ENCODE data around the gene LCT. TPM values are rescaled to one million over a fixed set of nuclear protein-coding genes. Genes with fewer than 3 reads are reported as not detected.

The LCT gene
- total RNA-seq, 1 experiment from 2014 or later, result not detected

DNA sequence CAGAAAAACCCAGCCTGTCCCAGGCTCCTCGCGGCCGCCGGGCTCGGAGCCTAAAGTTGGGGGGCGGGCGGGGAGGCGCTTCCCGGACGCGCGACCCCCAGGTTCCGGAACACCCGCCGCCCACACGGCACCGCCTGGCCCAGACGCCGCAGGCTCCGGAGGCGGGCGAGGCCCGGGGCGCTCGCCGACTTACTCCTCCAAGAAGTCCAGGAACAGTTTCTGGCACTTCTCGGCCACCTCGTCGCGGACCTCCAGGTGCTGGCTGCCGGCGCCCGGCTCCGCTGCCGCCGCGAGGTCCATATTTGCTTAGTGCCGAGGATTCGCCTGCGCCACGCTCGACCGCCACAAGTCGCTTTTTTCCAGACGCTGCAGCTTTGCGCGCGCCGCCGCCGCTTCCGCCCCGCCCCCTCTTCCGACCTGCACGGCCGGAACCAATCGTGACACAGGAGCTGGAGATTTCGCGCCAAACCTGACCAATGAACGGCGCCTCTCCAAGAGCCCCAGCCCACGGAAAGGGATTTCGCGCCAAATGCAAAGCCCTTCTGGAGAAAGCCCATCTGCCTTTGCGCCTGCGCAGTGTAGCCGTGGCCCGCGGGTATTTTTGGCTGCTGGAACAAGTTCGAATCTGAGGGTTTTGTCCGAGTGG is 39.2 kb upstream of the LCT start, which contains the start of gene MCM6:
Gene MCM6 (minus strand): TSS at position 378 of the 646 bp plus-strand sequence. CDS start 78 bp downstream, at position 300.
- Histone ChIP-seq H3K9me2 (ENCODE audit: insufficient read depth) (no peaks in the 10 kb centered on the region), H4K20me1 (ENCODE audit: insufficient read depth) (no peaks in the 10 kb centered on the region; the same call in 1 of the 2 replicates), H3K4me2 (peak within 1 kb of the TSS; percentile 83), H3K36me3 (ENCODE audit: low read depth) (peaks cover 4% of the 10 kb centered on the region; the same call in 1 of the 2 replicates), H3K27me3 (ENCODE audit: insufficient read depth, low read depth) (no peaks in the 10 kb centered on the region), H3K79me2 (ENCODE audit: low read depth) (peaks cover 23% of the 10 kb centered on the region), H2AFZ (peak within 1 kb of the TSS; percentile 84), H3K4me3 (peak within 1 kb of the TSS; percentile 63), H3K27ac (peak within 1 kb of the TSS; percentile 19; the same call in 1 of the 2 replicates), H3K9me3 (ENCODE audit: insufficient read depth, low read depth) (no peaks in the 10 kb centered on the region), H3F3A (ENCODE audit: insufficient read depth, low read depth) (no peaks in the 10 kb centered on the region), H3K4me1 (replicated peaks; ENCODE audit: insufficient read depth) (peaks cover 18% of the 10 kb centered on the region; the same call in 1 of the 2 replicates)
- intact Hi-C loops (cut with micrococcal nuclease; ENCODE audit: unreplicated experiment), result loop anchor here (10.0 kb wide), 1 partner anchor 69 kb away; no protein-coding TSS in a partner anchor
- BruUV-seq (replicated peaks), result no TSS peak
- ChIA-PET POLR2A (ENCODE audit: unreplicated experiment) (interaction anchor here (0.6 to 1.0 kb wide), 3 partner anchors 135 to 824 kb away, joined by 3 to 11 read pairs (median 4); partner anchors contain the start of genes RAB3GAP1 and UBXN4), CTCF (interaction anchor here (0.6 kb wide), 1 partner anchor 37 kb away, joined by 5 read pairs; no protein-coding TSS in a partner anchor)
- DNase-seq, result peak; percentile 95 to 97
- TF ChIP-seq, protein P1, sequence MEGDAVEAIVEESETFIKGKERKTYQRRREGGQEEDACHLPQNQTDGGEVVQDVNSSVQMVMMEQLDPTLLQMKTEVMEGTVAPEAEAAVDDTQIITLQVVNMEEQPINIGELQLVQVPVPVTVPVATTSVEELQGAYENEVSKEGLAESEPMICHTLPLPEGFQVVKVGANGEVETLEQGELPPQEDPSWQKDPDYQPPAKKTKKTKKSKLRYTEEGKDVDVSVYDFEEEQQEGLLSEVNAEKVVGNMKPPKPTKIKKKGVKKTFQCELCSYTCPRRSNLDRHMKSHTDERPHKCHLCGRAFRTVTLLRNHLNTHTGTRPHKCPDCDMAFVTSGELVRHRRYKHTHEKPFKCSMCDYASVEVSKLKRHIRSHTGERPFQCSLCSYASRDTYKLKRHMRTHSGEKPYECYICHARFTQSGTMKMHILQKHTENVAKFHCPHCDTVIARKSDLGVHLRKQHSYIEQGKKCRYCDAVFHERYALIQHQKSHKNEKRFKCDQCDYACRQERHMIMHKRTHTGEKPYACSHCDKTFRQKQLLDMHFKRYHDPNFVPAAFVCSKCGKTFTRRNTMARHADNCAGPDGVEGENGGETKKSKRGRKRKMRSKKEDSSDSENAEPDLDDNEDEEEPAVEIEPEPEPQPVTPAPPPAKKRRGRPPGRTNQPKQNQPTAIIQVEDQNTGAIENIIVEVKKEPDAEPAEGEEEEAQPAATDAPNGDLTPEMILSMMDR (conservative IDR thresholded peaks at IDR 0.05), result no peak
- TF ChIP-seq EZH2 (IDR thresholded peaks at IDR 0.05; ENCODE audit: low read depth), result no peak

DNA sequence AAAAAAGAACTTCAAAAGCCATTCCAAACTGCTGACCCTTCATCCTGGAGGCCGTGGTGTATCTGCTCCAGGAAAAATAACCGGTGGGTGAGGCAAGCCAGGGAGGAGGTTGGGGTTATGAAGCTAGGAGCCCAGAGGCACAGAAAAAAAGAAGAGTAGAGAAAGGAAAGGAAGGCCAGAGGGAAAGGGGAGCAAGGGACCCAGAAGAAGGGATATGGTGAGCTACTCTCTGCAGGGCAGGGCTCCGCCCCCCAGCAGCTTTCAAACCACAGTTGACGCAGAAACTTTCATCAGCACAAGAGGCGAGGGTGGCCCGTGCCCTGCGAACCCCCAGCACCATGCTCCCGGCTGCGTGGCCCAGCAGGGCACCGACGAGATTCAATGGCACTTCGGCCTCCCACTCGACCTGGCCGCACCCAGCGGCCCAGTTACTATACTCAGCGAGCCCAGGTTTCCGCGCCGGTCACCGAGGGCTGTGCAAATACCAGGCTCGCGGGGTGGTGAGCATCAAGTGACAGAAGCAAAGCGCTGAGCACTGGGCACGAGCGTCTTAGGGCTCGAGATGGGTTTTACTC is 38.6 kb upstream of the LCT start:
- H3K4me1 ChIP-seq (replicated peaks; ENCODE audit: insufficient read depth), result peaks cover 18% of the 10 kb centered on the region; the same call in 1 of the 2 replicates
- peak overlapping the region; percentile 63 for H3K4me3 ChIP-seq
- H3K36me3 ChIP-seq (ENCODE audit: low read depth), result peaks cover 6% of the 10 kb centered on the region
- H2AFZ ChIP-seq, result peak overlapping the region; percentile 84
- CTCF ChIA-PET, result no interaction called here
- peaks cover 23% of the 10 kb centered on the region for H3K79me2 ChIP-seq (ENCODE audit: low read depth)
- H3K27ac ChIP-seq, result peak overlapping the region; percentile 19; the same call in 1 of the 2 replicates
- DNase-seq, result peak; percentile 45 to 54
- no peaks in the 10 kb centered on the region for H3K9me3 ChIP-seq (ENCODE audit: insufficient read depth, low read depth)
- no TSS peak for BruUV-seq (replicated peaks)
- no peaks in the 10 kb centered on the region for H3K9me2 ChIP-seq (ENCODE audit: insufficient read depth)
- intact Hi-C loops (cut with micrococcal nuclease; ENCODE audit: unreplicated experiment), result loop anchor here (10.0 kb wide), 1 partner anchor 69 kb away; no protein-coding TSS in a partner anchor
- peak overlapping the region; percentile 83 for H3K4me2 ChIP-seq
- H4K20me1 ChIP-seq (ENCODE audit: insufficient read depth), result no peaks in the 10 kb centered on the region; the same call in 1 of the 2 replicates
- no peaks in the 10 kb centered on the region for H3K27me3 ChIP-seq (ENCODE audit: insufficient read depth, low read depth)
- TF ChIP-seq, protein P1 (conservative IDR thresholded peaks at IDR 0.05), result no peak
- POLR2A ChIA-PET (ENCODE audit: unreplicated experiment), result interaction anchor here (0.6 to 1.0 kb wide), 2 partner anchors 134 to 166 kb away, joined by 4 to 11 read pairs; partner anchors contain the start of gene UBXN4
- no peaks in the 10 kb centered on the region for H3F3A ChIP-seq (ENCODE audit: insufficient read depth, low read depth)

DNA sequence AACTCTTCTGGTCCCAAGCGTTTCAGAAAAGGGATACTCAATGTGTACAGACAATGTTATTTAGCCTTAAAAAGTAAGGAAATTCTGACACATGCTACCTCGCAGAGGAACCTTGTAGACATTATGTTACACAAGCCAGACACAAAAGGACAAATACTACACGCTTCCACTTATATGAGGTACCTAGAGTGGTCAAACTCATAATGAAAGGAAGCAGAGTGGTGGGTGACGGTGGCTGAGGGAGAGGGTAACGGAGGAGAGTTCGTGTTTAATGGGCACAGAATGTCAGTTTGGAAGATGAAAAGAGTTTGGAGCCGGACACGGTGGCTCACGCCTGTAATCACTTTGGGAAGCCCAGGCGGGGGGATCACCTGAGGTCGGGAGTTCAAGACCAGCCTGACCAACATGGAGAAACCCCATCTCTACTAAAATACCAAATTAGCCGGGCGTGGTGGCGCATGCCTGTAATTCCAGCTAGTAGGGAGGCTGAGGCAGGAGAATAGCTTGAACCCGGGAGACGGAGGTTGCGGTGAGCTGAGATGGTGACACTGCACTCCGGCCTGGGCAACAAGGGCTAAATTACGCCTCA is 37.9 kb upstream of the LCT start:
- Histone ChIP-seq H3F3A (ENCODE audit: insufficient read depth, low read depth) (no peaks in the 10 kb centered on the region), H4K20me1 (ENCODE audit: insufficient read depth) (no peaks in the 10 kb centered on the region; the same call in 1 of the 2 replicates), H3K4me3 (peak overlapping the region; percentile 63), H3K27me3 (ENCODE audit: insufficient read depth, low read depth) (no peaks in the 10 kb centered on the region), H3K9me3 (ENCODE audit: insufficient read depth, low read depth) (no peaks in the 10 kb centered on the region), H3K9me2 (ENCODE audit: insufficient read depth) (no peaks in the 10 kb centered on the region), H2AFZ (no peak overlapping the region), H3K4me1 (replicated peaks; ENCODE audit: insufficient read depth) (peaks cover 18% of the 10 kb centered on the region; the same call in 1 of the 2 replicates), H3K27ac (no peak overlapping the region), H3K36me3 (ENCODE audit: low read depth) (peaks cover 13% of the 10 kb centered on the region), H3K79me2 (ENCODE audit: low read depth) (peaks cover 23% of the 10 kb centered on the region), H3K4me2 (peak overlapping the region; percentile 83)
- BruUV-seq (replicated peaks), result no TSS peak
- CTCF ChIA-PET, result no interaction called here
- no peak for DNase-seq
- intact Hi-C loops (cut with micrococcal nuclease; ENCODE audit: unreplicated experiment), result loop anchor here (10.0 kb wide), 1 partner anchor 70 kb away; no protein-coding TSS in a partner anchor
- TF ChIP-seq, protein P1 (conservative IDR thresholded peaks at IDR 0.05), result no peak
- TF ChIP-seq EZH2 (IDR thresholded peaks at IDR 0.05; ENCODE audit: low read depth), result no peak
- POLR2A ChIA-PET (ENCODE audit: unreplicated experiment), result interaction anchor here (0.6 kb wide), 1 partner anchor 165 kb away, joined by 4 read pairs; no protein-coding TSS in a partner anchor

Data from PC-9 (cell line).